Effector memory CD4-positive, alpha-beta T cell (primary cell): Measurements from ENCODE around the gene LCE7A.

ENCODE experiments used
- DNase-seq, 3 donors: peaks; one replicate each; pipeline ENCODE4 v3.0.0-alpha.2; 2020
- H3K27ac ChIP-seq: 2 replicates; pipeline ENCODE4 v1.7.0; 2013; ENCODE audit warnings: mild to moderate bottlenecking, low read length, moderate library complexity; ENCODE audit not compliant: insufficient read depth, poor library complexity, severe bottlenecking
- H3K27me3 ChIP-seq: replicated peaks from 2 replicates; pipeline ENCODE4 v1.7.0; 2013; ENCODE audit warnings: mild to moderate bottlenecking, low read length; ENCODE audit not compliant: insufficient read depth, control insufficient read depth, poor library complexity, severe bottlenecking
- H3K36me3 ChIP-seq: 2 replicates; pipeline ENCODE4 v1.7.0; 2013; ENCODE audit warnings: mild to moderate bottlenecking, low read length, moderate library complexity; ENCODE audit not compliant: control insufficient read depth, insufficient read depth
- H3K4me1 ChIP-seq: 2 replicates; pipeline ENCODE4 v1.7.0; 2013; ENCODE audit warnings: low read length, mild to moderate bottlenecking; ENCODE audit not compliant: control insufficient read depth, insufficient read depth, poor library complexity, severe bottlenecking
- H3K4me3 ChIP-seq: 2 replicates; pipeline ENCODE4 v1.7.0; 2013; ENCODE audit warnings: low read length, low read depth, mild to moderate bottlenecking; ENCODE audit not compliant: insufficient read depth, poor library complexity, severe bottlenecking
- H3K9me3 ChIP-seq: 2 replicates; pipeline ENCODE4 v1.7.0; 2013; ENCODE audit warnings: mild to moderate bottlenecking, low read length, moderate library complexity; ENCODE audit not compliant: control insufficient read depth

LCE7A gene

GRCh38 chr1:152878042-152878441 lies 18.2 kb downstream of the LCE7A start, which contains the start of gene SMCP:
SMCP (plus strand) TSS chr1:152878322; CDS start chr1:152884423, 6,101 bp downstream.
- Histone ChIP-seq H3K27me3 (no peaks in the 10 kb centered on the region), H3K36me3 (no peaks in the 10 kb centered on the region), H3K9me3 (no peaks in the 10 kb centered on the region), H3K4me1 (no peaks in the 10 kb centered on the region), H3K4me3 (no peak within 1 kb of the TSS), H3K27ac (no peak within 1 kb of the TSS)
- DNase-seq, result no peak

- Histone ChIP-seq H3K9me3 (no peaks in the 10 kb centered on the region), H3K4me1 (no peaks in the 10 kb centered on the region), H3K27ac (no peak overlapping the region), H3K27me3 (no peaks in the 10 kb centered on the region), H3K36me3 (no peaks in the 10 kb centered on the region), H3K4me3 (no peak overlapping the region)
- DNase-seq, result no peak
Measured at GRCh38 chr1:152879559-152880198, 19.9 kb downstream of the LCE7A start.

GRCh38 chr1:152880316-152880715 lies 20.5 kb downstream of the LCE7A start:
- Histone ChIP-seq H3K4me1 (no peaks in the 10 kb centered on the region), H3K9me3 (no peaks in the 10 kb centered on the region), H3K4me3 (no peak overlapping the region), H3K27ac (no peak overlapping the region), H3K27me3 (no peaks in the 10 kb centered on the region), H3K36me3 (no peaks in the 10 kb centered on the region)
- no peak for DNase-seq

- H3K27ac ChIP-seq, result no peak overlapping the region
- no peaks in the 10 kb centered on the region for H3K36me3 ChIP-seq
- H3K4me1 ChIP-seq, result no peaks in the 10 kb centered on the region
- no peak for DNase-seq
- H3K9me3 ChIP-seq, result no peaks in the 10 kb centered on the region
- H3K27me3 ChIP-seq, result no peaks in the 10 kb centered on the region
- H3K4me3 ChIP-seq, result no peak overlapping the region
Measured at GRCh38 chr1:152880907-152881306, 21.1 kb downstream of the LCE7A start.

GRCh38 chr1:152884085-152884484 lies 24.3 kb downstream of the LCE7A start:
- H3K4me1 ChIP-seq, result no peaks in the 10 kb centered on the region
- DNase-seq, result no peak

GRCh38 chr1:152884506-152884905 lies 24.7 kb downstream of the LCE7A start:
- Histone ChIP-seq H3K36me3 (no peaks in the 10 kb centered on the region), H3K4me3 (no peak overlapping the region), H3K9me3 (no peaks in the 10 kb centered on the region), H3K4me1 (no peaks in the 10 kb centered on the region), H3K27me3 (no peaks in the 10 kb centered on the region), H3K27ac (no peak overlapping the region)
- DNase-seq, result no peak

More at GRCh38 chr1:152884085-152884484, 24.3 kb downstream of the LCE7A start:
- Histone ChIP-seq H3K27ac (no peak overlapping the region), H3K9me3 (no peaks in the 10 kb centered on the region), H3K27me3 (no peaks in the 10 kb centered on the region), H3K36me3 (no peaks in the 10 kb centered on the region), H3K4me3 (no peak overlapping the region)

GRCh38 chr1:152884966-152885624 lies 25.3 kb downstream of the LCE7A start:
- H3K9me3 ChIP-seq, result no peaks in the 10 kb centered on the region

GRCh38 chr1:152886085-152886484 lies 26.3 kb downstream of the LCE7A start:
- Histone ChIP-seq H3K4me1 (no peaks in the 10 kb centered on the region), H3K36me3 (no peaks in the 10 kb centered on the region), H3K27me3 (no peaks in the 10 kb centered on the region), H3K9me3 (no peaks in the 10 kb centered on the region), H3K4me3 (no peak overlapping the region), H3K27ac (no peak overlapping the region)
- no peak for DNase-seq

More at GRCh38 chr1:152884966-152885624, 25.3 kb downstream of the LCE7A start:
- no peak for DNase-seq
- Histone ChIP-seq H3K36me3 (no peaks in the 10 kb centered on the region), H3K27me3 (no peaks in the 10 kb centered on the region), H3K4me3 (no peak overlapping the region), H3K4me1 (no peaks in the 10 kb centered on the region), H3K27ac (no peak overlapping the region)

GRCh38 chr1:152886758-152887409 lies 27.1 kb downstream of the LCE7A start:
- DNase-seq, result no peak
- no peaks in the 10 kb centered on the region for H3K4me1 ChIP-seq
- H3K36me3 ChIP-seq, result no peaks in the 10 kb centered on the region
- no peak overlapping the region for H3K4me3 ChIP-seq
- H3K9me3 ChIP-seq, result no peaks in the 10 kb centered on the region
- no peak overlapping the region for H3K27ac ChIP-seq
- no peaks in the 10 kb centered on the region for H3K27me3 ChIP-seq

- no peaks in the 10 kb centered on the region for H3K9me3 ChIP-seq
- H3K4me3 ChIP-seq, result no peak overlapping the region
- H3K27ac ChIP-seq, result no peak overlapping the region
- H3K4me1 ChIP-seq, result no peaks in the 10 kb centered on the region
- no peaks in the 10 kb centered on the region for H3K27me3 ChIP-seq
- H3K36me3 ChIP-seq, result no peaks in the 10 kb centered on the region
- no peak for DNase-seq
Measured at GRCh38 chr1:152888126-152888525, 28.3 kb downstream of the LCE7A start.
